ENCODE measurements around the gene MAD2L1BP.
"Not testable (repeated sequence)": the region's sequence is repeated elsewhere in the genome, so short reads cannot be mapped to it uniquely, and the experiment has no call there.

Gene MAD2L1BP, protein sequence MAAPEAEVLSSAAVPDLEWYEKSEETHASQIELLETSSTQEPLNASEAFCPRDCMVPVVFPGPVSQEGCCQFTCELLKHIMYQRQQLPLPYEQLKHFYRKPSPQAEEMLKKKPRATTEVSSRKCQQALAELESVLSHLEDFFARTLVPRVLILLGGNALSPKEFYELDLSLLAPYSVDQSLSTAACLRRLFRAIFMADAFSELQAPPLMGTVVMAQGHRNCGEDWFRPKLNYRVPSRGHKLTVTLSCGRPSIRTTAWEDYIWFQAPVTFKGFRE

DNA sequence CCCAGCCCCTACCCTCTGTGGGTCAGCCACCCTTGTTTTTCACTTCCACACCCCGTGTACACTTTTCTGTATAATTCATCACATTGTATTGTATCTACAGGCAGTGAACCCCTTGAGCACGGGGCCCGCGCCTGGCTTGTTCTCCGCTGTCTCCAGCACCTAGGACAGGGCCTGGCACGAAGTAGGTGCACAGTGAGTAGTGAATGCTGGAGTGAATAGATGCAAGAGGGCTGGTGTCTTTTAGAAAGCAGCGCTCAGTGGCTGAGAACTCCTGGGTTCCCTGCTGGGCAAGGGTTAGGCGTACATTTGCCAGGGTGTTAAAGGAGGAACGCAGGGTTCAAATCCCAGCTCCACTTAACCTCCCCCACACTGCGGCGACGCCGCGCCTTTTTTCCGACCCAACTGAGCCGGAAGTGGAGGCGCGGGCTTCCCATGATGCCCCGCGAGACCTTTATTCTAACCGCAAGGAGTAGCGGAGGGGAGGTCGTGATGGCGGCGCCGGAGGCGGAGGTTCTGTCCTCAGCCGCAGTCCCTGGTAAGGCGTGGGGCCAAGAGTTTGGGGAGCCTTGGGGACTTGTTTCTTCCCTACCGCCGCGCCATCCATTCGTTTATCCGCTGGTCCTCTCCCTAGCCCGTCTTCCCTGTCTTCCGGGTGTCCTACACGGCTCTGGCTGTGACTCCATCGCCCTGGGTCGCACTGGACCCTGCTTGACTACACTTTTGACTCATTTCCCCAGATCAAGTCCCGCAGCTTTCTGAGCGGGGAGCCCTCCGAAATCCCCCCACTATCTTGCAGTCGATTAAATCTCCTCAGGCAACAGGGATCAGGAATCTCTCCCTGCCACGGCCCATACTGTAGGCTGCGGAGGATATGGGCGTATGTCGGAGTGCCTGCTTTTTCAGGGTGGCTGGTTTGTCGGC is at the start of gene MAD2L1BP:
Gene MAD2L1BP, plus strand, starts transcription at position 454 of the 921 bp plus-strand sequence. Its CDS starts 36 bp downstream, at position 490.
- DNase-seq (ENCODE audit: low read depth in 2 of 2): peak; percentile 79 to 85

GRCh38 chr6:43588194-43588593 is 47.4 kb upstream of the MAD2L1BP start:
- DNase-seq (ENCODE audit: low read depth in 2 of 2): no peak

DNA sequence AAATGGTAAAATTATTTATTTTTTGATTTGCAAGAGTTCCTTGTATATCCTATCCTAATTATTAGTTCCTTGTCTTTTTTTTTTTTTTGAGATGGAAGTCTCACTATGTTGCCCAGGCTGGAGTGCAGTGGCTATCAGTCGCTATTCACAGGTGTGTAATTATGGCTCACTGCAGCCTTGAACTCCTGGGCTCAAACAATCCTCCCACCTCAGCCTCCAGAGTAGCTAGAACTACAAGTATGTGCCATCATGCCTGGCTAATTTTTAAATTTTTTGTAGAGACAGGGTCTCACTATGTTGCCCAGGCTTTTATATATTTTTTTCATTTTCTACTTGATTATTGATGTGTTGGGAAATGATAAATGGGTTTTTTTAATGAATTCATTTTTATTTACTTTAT is 46.1 kb upstream of the MAD2L1BP start:
- not testable (repeated sequence) for DNase-seq (ENCODE audit: low read depth in 2 of 2)

GRCh38 chr6:43593938-43594337 is 41.7 kb upstream of the MAD2L1BP start:
- DNase-seq (ENCODE audit: low read depth in 2 of 2): no peak

- no peak for DNase-seq (ENCODE audit: low read depth in 2 of 2)
Measured at GRCh38 chr6:43600595-43600994, 35.0 kb upstream of the MAD2L1BP start.

DNA sequence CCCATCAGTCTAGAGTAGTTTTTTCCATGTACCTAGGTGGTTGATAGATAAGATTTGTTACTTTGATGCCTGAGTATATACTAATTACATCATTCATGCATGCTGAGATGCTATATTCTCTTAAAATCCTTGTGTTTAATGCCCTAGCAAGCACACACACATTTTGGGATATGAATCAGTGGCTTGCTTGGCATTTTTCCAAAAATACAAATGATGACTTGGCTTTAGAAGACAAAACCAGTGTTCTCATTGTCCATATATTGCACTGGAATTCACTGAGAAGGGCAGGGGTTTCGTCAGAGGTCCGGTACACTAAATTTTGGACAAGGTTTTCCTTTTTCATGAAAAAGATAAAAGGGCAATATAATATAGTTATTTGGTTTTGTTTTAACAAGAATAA is 31.5 kb upstream of the MAD2L1BP start:
- no peak for DNase-seq (ENCODE audit: low read depth in 2 of 2)

DNA sequence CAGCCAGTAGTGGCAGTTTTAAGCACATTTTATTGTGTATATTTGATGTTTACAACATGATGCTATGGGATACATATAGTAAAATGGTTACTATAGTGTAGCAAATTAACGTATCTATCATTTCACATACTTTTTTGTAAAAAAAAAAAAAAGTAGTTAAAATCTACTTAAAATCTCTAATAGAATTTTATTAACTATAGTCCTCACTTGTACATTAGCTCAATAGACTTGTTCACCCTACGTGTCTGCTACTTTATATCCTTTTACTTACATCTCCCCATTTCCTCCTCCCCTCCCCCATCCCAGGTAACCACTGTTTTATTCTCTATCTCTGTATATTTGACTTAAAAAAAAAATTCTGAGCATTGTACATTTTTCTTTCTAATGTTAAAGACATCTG is 29.6 kb upstream of the MAD2L1BP start:
- no peak for DNase-seq (ENCODE audit: low read depth in 2 of 2)

DNA sequence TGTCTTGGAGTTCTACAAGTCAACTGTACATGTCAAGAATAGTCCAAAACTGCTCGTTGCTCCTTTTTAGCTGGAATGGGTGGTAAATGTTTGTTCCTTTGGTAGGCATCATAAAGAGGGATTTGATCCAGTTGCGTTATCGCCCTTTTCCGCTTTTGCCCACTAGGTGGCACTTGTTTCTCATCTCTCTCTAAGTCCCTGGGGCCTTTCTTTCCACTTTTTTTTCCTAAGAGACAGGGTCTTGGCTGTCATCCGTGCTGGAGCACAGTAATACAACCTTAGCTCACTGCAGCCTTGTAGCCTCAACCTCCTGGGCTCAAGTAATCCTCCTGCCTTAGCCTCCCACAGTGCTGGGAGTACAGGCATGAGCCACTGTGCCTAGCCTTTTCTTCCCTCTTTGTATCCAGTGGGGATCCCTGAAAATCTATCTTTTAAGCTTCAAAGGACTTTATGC is 27.3 kb upstream of the MAD2L1BP start:
- DNase-seq (ENCODE audit: low read depth in 2 of 2): peak; percentile 48 to 49

DNA sequence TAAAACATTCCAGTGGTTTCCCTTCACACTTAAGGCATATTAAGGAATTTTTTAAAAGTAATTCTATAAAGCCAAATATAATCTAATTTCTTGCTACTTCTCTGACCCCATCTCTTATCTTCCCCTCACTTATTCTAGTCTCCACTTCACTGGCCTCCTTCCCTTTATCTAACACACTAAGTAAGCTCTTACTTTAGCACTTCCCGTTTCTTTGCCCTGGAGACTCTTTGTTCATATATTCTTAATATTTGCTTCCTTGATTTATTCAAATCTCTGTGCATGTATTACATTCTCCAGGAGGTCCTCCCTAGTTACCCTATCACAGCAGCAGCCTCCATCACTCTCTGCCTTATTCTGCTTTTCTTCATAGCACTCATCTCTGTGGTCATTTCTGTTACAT is 26.8 kb upstream of the MAD2L1BP start:
- no peak for DNase-seq (ENCODE audit: low read depth in 2 of 2)

DNA sequence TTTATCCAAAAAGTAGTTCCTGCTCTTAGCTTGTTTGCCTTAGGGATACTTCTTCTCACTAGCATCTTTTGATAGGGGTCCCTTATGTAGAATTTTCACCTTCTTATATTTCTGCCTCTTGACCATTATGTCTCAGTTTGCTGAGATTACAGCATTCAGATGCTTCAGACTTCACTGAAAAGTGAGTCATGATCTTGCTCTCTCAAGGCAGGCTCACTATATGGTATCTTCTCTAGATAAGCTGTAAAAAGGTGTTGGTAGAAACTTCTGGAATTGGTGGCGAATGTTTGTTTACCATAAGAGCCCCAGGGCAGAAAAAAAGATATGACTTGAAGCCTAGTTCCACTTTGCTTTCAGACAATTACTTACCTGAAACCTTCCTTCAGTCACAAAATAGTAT is 26.2 kb upstream of the MAD2L1BP start:
- DNase-seq (ENCODE audit: low read depth in 2 of 2): no peak

DNA sequence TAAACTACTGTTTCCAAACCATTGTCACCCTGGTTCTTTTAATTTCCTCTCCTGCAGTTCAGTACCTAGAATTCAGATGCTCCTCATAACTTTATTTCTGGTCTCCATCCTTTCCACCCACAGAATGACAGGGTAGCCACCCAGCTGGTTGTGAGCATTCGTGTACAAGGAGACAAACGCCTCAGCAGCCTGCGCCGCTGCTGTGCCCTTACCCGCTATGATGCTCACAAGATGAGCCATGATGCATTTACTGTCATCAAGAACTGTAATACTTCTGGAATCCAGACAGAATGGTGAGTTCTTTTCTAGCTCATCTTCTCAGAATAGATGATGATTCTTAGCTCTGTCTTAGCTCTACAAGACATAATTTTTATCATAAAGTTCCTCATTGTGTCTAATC is 25.2 kb upstream of the MAD2L1BP start:
- no peak for DNase-seq (ENCODE audit: low read depth in 2 of 2)

DNA sequence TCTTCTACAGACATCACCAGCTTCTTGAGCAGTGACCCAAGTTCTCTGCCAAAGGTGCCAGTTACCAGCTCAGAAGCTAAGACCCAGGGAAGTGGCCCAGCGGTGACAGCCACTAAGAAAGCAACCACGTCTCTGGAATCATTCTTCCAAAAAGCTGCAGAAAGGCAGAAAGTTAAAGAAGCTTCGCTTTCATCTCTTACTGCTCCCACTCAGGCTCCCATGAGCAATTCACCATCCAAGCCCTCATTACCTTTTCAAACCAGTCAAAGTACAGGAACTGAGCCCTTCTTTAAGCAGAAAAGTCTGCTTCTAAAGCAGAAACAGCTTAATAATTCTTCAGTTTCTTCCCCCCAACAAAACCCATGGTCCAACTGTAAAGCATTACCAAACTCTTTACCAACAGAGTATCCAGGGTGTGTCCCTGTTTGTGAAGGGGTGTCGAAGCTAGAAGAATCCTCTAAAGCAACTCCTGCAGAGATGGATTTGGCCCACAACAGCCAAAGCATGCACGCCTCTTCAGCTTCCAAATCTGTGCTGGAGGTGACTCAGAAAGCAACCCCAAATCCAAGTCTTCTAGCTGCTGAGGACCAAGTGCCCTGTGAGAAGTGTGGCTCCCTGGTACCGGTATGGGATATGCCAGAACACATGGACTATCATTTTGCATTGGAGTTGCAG is 21.8 kb upstream of the MAD2L1BP start:
- no peak for DNase-seq (ENCODE audit: low read depth in 2 of 2)

DNA sequence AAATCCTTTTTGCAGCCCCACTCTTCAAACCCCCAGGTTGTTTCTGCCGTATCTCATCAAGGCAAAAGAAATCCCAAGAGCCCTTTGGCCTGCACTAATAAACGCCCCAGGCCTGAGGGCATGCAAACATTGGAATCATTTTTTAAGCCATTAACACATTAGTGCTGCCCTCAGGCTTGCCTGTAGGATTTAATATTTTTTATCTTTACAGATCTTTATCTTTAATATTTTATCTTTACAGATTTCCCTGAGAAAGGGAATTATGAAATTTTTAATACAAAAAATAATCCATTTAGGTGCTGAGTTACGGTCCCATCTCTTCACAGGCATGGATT is 21.3 kb upstream of the MAD2L1BP start:
- no peak for DNase-seq (ENCODE audit: low read depth in 2 of 2)

GRCh38 chr6:43616725-43617472 is 18.7 kb upstream of the MAD2L1BP start:
- no peak for DNase-seq (ENCODE audit: low read depth in 2 of 2)

- no peak for DNase-seq (ENCODE audit: low read depth in 2 of 2)
Measured at GRCh38 chr6:43621078-43621835, 14.4 kb upstream of the MAD2L1BP start.

GRCh38 chr6:43621836-43622180 is 13.8 kb upstream of the MAD2L1BP start:
- no peak for DNase-seq (ENCODE audit: low read depth in 2 of 2)

DNA sequence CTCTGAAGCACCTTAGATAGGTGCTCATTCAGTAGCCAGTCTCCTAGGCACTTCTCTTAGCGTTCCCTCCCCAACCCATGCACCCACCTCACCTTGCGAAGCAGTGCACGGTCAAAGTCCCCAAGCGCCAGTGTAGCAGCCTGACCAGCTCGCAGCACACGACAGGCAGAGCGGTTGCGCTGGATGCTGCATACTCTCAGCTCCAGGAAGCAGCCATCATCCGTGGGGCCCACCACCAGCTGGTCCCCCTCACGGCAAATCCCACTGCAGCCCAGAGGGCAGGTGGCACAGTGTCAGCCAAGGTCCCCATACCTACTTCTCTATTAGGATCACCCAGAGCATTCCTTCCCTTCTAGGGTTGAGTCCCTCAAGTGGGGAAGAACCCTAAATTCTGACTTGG is 13.1 kb upstream of the MAD2L1BP start:
- no peak for DNase-seq (ENCODE audit: low read depth in 2 of 2)

GRCh38 chr6:43623880-43624785 is 11.5 kb upstream of the MAD2L1BP start:
- DNase-seq (ENCODE audit: low read depth in 2 of 2): no peak

DNA sequence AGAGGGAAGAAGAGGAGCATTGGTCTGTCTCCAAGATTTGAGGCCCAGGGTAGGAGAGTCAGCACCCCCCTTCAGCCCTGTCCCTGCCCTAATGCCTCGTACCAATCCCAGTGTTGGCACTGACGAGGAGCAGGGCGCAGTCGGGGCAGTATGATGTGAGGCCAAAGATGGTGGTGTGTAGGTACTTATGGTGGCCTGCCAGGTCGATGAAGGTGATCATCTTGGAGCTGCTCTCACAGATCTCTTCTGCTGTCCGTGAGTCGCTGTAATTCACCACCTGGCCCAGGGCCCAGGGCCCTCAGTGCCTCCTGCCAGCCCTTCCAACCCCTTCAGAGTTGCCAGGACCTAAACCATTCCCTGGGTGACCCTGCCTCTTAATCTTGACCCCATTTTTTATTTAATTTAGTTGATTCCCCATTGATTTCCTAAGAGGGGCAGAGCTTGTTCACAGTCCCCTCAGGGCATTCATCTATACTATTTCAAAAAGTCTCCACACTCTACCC is 10.8 kb upstream of the MAD2L1BP start:
- DNase-seq (ENCODE audit: low read depth in 2 of 2): no peak

Data from stimulated activated CD4-positive, alpha-beta T cell treated with anti-CD3 and anti-CD28 coated beads, Interleukin-4, amount 100 ng/mL, for 48 hours (primary cell).